ENCODE measurements around the gene SLCO2A1.

DNA sequence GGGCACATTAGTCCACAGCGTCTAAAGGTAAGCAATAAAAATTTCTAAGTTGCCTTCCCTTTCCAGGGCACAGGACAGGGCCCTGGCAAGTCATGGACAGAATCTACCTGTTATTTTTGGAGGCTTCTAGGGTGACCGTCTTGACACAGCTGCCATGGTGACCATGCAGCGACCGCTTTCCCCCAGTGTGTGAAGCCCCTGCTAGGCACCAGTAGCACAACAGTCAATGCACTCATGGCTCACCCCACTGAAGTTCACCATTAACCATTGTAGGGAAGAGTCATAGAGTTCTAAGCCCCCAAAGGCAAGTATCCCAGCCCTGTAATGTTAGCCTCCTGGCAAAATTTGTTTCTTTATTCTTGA, 43.8 kb upstream of the SLCO2A1 start:
- TF ChIP-seq YY1 (IDR thresholded peaks at IDR 0.05; ENCODE audit: insufficient read depth, insufficient read length), result no peak
- TF ChIP-seq SUZ12 (IDR thresholded peaks at IDR 0.05; ENCODE audit: extremely low read depth, insufficient read depth, insufficient read length), result no peak
- TF ChIP-seq ZNF274 (IDR thresholded peaks at IDR 0.05; ENCODE audit: low read depth, low read length), result no peak

All from NT2/D1 (cell line).